Stimulated activated CD4-positive, alpha-beta T cell treated with anti-CD3 and anti-CD28 coated beads, Interleukin-1b, Interleukin-23, amount 100 ng/mL, for 48 hours (primary cell): Measurements from ENCODE around the gene TMC7.
"Not testable (repeated sequence)": the region's sequence is repeated elsewhere in the genome, so short reads cannot be mapped to it uniquely, and the experiment has no call there.

Source experiments
- DNase-seq: peaks from one replicate; pipeline ENCODE4 v3.0.0-alpha.2; 2020

TMC7 gene

GRCh38 chr16:18984435-18985005 is 786 bp downstream of the TMC7 start:
- no peak for DNase-seq

GRCh38 chr16:18985256-18985655 is 1.5 kb downstream of the TMC7 start:
- DNase-seq = not testable (repeated sequence)

- not testable (repeated sequence) for DNase-seq
Measured at GRCh38 chr16:18991731-18992130, 8.0 kb downstream of the TMC7 start.

- not testable (repeated sequence) for DNase-seq
Measured at GRCh38 chr16:18993531-18993930, 9.8 kb downstream of the TMC7 start.

DNA sequence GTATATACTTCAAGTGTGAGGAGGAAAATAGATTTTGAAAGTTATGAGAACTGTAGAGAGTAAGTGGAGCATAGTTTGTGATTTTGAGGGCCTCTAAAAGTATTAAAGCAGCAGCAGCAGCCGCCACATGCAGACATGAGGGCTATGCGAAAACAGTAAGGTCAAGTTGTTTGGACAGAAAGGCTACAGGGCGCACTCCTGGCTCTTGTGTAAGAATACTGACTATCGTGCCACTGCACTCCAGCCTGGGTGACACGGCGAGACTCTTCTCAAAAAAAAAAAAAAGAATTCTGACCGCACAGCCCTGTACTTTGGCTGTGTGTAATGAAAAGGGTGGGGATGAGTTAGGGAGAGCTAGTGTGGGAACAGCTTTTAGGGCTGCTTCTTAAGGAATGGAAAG is 10.4 kb downstream of the TMC7 start:
- not testable (repeated sequence) for DNase-seq

DNA sequence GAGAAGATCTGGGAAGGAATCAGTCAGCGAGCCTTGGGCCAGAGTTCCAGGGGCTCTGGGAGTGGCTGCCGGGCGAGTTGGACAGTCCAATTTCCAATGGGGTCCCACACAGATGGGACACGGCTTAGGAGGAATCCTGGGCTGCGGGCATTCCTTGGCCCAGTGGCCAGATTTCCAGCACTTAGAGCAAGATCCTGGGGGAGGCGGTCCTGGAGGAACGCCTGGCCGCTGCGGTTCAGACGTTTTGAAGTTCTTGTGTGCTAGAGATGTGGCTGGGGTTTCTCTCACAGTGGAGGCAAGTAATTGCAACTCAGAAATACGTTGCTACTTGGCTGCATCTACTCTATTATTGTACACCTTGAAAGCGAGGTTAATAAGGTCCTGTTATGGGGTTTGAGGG is 11.7 kb downstream of the TMC7 start:
- not testable (repeated sequence) for DNase-seq

DNA sequence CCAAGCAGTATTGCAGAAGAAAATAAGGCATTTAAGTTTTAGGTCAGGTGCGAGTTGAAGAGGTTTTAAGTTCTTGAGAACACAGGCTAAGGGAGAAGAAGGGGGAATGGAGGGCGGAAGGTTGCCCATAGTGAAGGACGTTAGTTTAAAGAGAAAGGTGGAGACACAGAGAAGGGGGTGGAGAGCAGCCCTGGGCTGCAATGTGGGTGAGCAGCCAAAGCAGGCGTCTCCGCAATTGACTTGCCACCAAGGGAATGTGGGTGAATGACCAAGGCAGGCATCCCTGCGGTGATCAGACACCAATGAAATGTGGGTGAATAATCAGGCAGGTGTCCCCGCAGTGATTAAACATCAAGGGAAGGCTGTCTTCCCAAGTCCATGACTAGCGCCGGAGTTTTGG is 12.8 kb downstream of the TMC7 start:
- DNase-seq = not testable (repeated sequence)

DNA sequence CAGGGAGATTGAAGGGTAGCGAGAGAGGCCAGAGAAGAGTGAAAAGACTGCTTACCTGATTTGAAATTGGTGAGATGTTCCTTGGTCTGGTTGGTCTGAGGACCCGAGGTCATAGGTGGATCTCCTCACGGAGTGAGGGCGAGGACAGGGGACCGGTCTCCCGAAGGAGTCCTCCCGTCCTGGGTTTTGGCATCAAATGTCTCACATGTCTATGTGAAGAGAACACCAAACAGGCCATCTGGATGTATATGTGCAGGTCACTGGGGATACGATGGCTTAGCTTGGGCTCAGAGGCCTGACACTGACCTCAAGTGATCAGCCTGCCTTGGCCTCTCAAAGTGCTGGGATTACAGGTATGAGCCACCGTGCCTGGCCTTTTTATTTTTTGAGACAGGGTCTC is 13.3 kb downstream of the TMC7 start:
- DNase-seq = not testable (repeated sequence)

GRCh38 chr16:18999045-18999393 is 15.3 kb downstream of the TMC7 start:
- DNase-seq = no peak

DNA sequence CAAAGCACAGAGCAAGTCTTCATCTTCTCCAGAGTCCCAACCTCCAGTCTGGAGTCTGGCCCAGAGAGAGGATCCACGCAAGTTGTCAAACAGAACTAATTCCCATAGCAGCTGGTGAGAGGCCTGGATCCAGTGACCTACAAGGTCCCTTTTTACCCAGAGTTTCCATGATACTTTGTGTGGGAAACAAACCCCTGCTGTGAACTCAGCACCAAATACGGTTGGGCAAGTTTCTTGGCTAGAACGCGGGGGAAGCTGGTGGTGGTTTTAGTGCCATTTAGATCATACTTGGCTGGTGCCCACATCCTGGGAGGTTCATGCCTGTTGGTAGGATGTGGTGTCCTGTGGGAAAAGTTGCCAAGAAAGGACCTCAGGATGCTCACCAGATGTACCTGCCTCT is 18.1 kb downstream of the TMC7 start:
- DNase-seq = no peak

- DNase-seq = no peak
Measured at GRCh38 chr16:19003935-19004334, 20.2 kb downstream of the TMC7 start.

GRCh38 chr16:19005561-19006445 is 22.1 kb downstream of the TMC7 start:
- no peak for DNase-seq

DNA sequence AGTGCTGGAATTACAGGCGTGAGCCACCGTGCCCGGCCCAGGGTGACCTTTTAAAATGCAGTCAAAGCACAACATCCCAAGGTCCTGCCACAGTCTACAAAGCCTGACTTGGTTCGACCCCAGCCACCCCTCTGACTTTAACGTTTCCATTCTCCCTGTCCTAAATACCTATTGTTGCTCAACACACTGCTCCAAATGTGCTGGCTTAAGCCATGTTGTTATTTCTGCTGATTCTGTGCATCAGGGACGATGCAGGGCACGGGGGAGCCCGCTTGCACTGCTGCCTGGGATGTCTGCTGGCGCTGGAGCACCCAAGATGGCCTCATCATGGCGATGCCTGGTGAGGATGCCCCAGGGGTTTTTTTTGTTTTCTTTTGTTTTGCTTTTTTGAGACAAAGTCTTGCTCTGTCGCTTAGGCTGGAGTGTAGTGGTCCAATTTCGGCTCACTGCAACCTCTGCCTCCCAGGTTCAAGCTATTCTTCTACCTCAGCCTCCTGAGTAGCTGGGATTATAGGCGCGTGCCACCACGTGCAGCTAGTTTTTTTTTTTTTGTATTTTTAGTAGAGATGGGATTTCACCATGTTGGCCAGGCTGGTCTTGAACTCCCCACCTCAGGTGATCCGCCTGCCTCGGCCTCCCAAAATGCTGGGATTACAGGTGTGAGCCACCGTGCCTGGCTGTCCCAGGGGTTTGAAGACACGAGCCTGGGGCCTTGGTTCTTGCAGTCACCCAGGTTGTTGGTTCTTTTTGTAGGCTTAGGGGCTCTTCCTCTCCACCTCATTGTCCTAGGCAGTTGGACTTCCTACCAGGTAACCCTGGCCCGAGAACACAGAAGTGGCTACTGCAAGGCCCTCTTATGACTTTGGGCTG is 22.9 kb downstream of the TMC7 start:
- DNase-seq = no peak

GRCh38 chr16:19008245-19009169 is 24.8 kb downstream of the TMC7 start:
- DNase-seq = no peak

DNA sequence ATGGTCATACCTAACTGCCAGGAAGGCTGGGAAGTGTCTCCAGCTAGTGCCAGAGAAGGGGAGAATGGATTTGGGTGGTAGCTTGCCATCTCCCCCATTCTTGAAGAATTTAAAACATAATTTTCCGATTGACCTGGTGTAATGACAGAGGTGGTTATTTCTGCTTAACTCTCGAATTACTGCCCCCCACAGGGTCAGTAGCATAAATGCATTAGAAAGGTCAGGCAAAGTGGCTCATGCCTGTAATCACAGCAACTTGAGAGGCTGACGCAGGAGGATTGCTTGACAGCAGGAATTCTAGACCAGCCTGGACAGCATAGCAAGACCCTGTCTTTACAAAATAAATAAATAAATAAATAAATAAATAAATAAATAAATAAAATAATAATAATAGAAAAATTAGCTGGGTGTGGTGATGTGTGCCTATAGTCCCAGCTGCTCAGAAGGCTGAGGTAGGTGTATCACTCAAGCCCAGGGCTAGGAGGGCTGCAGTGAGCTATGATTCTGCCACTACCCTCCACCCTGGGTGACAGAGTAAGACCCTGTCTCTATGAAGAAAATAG is 27.5 kb downstream of the TMC7 start:
- DNase-seq = no peak

- no peak for DNase-seq
Measured at GRCh38 chr16:19014461-19014860, 30.7 kb downstream of the TMC7 start.

DNA sequence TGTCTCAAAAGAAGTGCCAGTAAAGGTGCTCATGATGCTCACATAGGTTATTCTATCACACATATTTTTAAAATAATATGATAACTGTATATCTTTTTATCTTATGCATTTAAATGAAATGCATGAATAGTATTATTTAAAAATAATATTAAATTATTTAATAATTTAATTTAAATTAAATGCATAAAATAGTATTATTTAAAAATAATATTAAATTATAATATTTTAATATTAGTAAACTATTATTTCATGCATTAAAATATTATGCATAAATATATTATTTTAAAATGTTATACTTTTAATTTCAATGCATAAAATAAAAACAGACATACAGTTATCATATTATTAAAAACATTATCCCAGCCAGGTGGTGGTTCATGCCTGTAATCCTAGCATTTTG is 33.4 kb downstream of the TMC7 start:
- DNase-seq = no peak

DNA sequence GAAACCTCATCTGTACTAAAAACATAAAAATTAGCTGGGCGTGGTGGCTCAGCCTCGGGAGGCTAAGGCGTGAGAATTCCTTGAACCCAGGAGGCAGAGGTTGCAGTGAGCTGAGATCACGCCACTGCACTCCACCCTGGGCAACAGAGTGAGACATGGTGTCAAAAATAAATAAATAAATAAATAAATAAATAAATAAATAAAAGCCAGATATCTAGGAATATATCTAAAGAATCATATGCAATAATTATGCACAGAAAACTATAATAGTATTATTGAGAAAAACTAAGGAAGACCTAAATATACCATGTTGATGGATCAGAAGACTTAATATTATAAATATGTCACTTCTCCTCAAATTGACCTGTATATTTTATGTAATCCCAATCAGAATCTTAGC is 37.0 kb downstream of the TMC7 start:
- no peak for DNase-seq

- no peak for DNase-seq
Measured at GRCh38 chr16:19021747-19022146, 38.0 kb downstream of the TMC7 start.

DNA sequence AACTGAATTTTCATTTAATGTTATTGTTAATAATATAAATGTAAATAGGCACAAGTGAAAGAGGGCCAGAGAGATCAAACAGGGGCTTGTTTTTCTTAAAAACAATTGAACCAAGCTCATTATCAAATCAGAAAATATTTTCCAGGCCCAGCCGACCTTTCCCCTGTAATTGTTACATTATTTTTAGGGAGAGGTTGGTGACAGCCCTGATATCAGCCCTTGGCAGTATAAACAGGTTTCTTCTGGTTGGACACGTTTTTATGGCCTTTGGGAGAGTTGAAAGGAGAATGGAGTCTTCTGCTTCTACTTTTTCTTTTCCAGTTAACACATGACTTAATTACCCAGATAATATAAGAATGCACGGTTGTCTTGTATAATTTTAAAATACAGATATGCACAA is 43.7 kb downstream of the TMC7 start:
- no peak for DNase-seq

DNA sequence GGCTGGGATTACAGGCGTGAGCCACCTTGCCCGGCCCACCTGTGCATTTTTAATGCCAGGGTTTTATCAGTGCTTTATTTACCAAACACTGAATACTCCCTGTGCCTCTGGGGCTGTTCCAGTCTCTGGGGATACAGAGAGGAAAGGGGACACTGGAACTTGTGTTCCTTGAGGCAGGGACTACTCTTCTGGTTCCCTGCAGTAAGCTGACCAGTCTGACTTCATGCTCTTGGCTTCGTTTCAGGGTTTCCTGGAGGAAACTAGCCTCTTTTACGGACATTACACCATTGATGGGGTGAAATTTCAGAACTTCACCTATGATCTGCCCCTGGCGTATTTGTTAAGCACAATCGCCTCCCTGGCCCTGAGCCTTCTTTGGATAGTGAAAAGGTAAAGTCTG is 46.2 kb downstream of the TMC7 start:
- DNase-seq = no peak

GRCh38 chr16:19031738-19032137 is 48.0 kb downstream of the TMC7 start:
- DNase-seq = no peak
